G401 (cell line): ENCODE measurements around the gene TNFRSF12A. TPM values are rescaled to one million over a fixed set of nuclear protein-coding genes. Genes with fewer than 3 reads are reported as not detected.
"Not testable (repeated sequence)": the region's sequence is repeated elsewhere in the genome, so short reads cannot be mapped to it uniquely, and the experiment has no call there.

Experiments used
- DNase-seq: peaks from one replicate; pipeline ENCODE4 v3.0.0-alpha.2; 2015; ENCODE audit warnings: low spot score
- in situ Hi-C: cut with HindIII; loops from 2 replicates; pipeline ENCODE4 v1.10.0; 2016; ENCODE audit warnings: low sequenced_read_pairs, mixed read lengths
- total RNA-seq: library from RNA; depleted of rRNA; stranded (reverse); fragments of >200 nt; shearing (Covaris generic); gene quantifications from 2 replicates; pipeline ENCODE4 v1.2.3, GENCODE V29; 2014

The TNFRSF12A gene
- total RNA-seq, 1 experiment from 2014 or later: 129 TPM

- DNase-seq: no peak
- in situ Hi-C loops: no loop called here
These were observed 16.7 kb downstream of the TNFRSF12A start, which contains the start of gene BICDL2 for GRCh38 chr16:3036726-3037315. Gene BICDL2, minus strand, starts transcription at chr16:3036944. Its CDS starts 1,448 bp downstream, at chr16:3035496.

- in situ Hi-C loops: no loop called here
- DNase-seq: no peak
These were observed 18.1 kb downstream of the TNFRSF12A start for GRCh38 chr16:3038256-3038655.

- in situ Hi-C loops: no loop called here
- no peak for DNase-seq
These were observed 18.7 kb downstream of the TNFRSF12A start for GRCh38 chr16:3038896-3039295.

- in situ Hi-C loops: no loop called here
- no peak for DNase-seq
These were observed 22.2 kb downstream of the TNFRSF12A start for GRCh38 chr16:3042376-3042775.

GRCh38 chr16:3044708-3045107 is 24.5 kb downstream of the TNFRSF12A start:
- in situ Hi-C loops: no loop called here
- DNase-seq: no peak

GRCh38 chr16:3045758-3046640 is 25.8 kb downstream of the TNFRSF12A start, which contains the start of gene MMP25:
Gene MMP25, plus strand, starts transcription at chr16:3046561. Its CDS starts 357 bp downstream, at chr16:3046918.
- no peak for DNase-seq
- in situ Hi-C loops: no loop called here

GRCh38 chr16:3046641-3047386 is 26.6 kb downstream of the TNFRSF12A start:
- no peak for DNase-seq

GRCh38 chr16:3047387-3047720 is 27.2 kb downstream of the TNFRSF12A start:
- no peak for DNase-seq
- in situ Hi-C loops: no loop called here

More at GRCh38 chr16:3046641-3047386, 26.6 kb downstream of the TNFRSF12A start:
- in situ Hi-C loops: no loop called here

- in situ Hi-C loops: no loop called here
These were observed 29.8 kb downstream of the TNFRSF12A start for GRCh38 chr16:3049921-3050481.

GRCh38 chr16:3050487-3050886 is 30.3 kb downstream of the TNFRSF12A start:
- in situ Hi-C loops: no loop called here

More at GRCh38 chr16:3049921-3050481, 29.8 kb downstream of the TNFRSF12A start:
- DNase-seq: no peak

GRCh38 chr16:3051009-3051408 is 30.8 kb downstream of the TNFRSF12A start:
- in situ Hi-C loops: no loop called here
- no peak for DNase-seq

More at GRCh38 chr16:3050487-3050886, 30.3 kb downstream of the TNFRSF12A start:
- no peak for DNase-seq

- in situ Hi-C loops: no loop called here
These were observed 31.3 kb downstream of the TNFRSF12A start for GRCh38 chr16:3051494-3051893.

GRCh38 chr16:3052571-3053329 is 32.6 kb downstream of the TNFRSF12A start:
- in situ Hi-C loops, DNase-seq: not testable (repeated sequence)

More at GRCh38 chr16:3051494-3051893, 31.3 kb downstream of the TNFRSF12A start:
- no peak for DNase-seq

- in situ Hi-C loops, DNase-seq: not testable (repeated sequence)
These were observed 33.2 kb downstream of the TNFRSF12A start for GRCh38 chr16:3053330-3053710.

- DNase-seq: no peak
- in situ Hi-C loops: no loop called here
These were observed 35.0 kb downstream of the TNFRSF12A start for GRCh38 chr16:3054965-3055733.

- DNase-seq, in situ Hi-C loops: not testable (repeated sequence)
These were observed 35.6 kb downstream of the TNFRSF12A start for GRCh38 chr16:3055734-3056115.

- in situ Hi-C loops: no loop called here
These were observed 36.4 kb downstream of the TNFRSF12A start for GRCh38 chr16:3056336-3057180.

More at GRCh38 chr16:3056336-3057180, 36.4 kb downstream of the TNFRSF12A start:
- no peak for DNase-seq
